GM21423 (cell line): Measurements from ENCODE around the gene PITX1.
"Not testable (repeated sequence)": the region's sequence is repeated elsewhere in the genome, so short reads cannot be mapped to it uniquely, and the experiment has no call there.

Experiments
- ATAC-seq: cut with Tn5 transposase; IDR thresholded peaks from one replicate; pipeline ENCODE4 v1.9.1; 2021; ENCODE audit warnings: mild to moderate bottlenecking, moderate library complexity; ENCODE audit not compliant: unreplicated experiment

The PITX1 gene

DNA sequence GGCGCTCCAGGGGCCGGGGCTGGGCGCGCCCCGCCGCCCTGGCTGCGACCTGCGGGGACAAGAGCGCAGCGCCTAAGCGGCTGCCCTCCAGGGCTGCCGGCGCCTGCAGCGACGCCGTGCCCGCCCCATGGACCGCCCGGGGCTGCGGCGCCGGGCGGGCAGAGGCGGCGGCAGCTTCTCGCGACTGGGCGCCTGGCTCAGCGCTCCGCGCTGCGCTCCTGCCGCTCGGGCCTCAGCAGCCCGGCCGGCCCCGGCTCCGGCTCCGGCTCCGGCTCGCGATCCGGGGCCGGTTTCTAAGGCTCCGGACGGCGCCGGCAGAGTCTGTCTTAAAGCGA is at the start of gene PITX1:
TSS of gene PITX1 (minus strand) at position 328 of the 335 bp plus-strand sequence. CDS start 347 bp downstream, outside the sequence.
- peak; percentile 42 for ATAC-seq

DNA sequence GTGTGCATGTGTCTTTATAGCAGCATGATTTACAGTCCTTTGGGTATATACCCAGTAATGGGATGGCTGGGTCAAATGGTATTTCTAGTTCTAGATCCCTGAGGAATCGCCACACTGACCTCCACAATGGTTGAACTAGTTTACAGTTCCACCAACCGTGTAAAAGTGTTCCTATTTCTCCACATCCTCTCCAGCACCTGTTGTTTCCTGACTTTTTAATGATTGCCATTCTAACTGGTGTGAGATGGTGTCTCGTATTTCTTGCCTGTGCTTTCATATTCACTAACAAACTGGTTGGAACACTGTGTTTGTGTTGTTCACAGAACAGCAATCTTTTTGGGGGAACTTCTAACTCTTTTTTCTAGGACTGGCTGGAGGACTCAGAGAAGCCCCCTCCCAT is 49.3 kb upstream of the PITX1 start:
- not testable (repeated sequence) for ATAC-seq

DNA sequence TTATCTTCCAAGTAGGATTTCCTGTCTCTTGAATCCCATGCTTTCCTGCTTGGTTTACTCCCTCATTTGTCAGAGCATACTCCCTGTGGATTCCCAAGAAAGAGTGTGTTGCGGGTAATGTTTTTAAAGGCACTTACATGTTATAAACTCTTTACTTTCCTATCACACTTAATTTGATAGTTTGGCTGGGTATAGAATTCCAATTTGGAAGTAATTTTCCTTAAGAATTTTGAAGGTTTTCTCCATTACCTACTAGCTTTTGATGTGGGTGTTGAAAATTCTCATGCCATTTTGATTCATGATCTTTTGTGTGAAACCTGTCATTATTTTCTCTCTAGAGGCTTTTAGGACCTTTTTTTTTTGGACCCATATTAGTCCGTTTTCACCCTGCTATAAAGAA is 47.2 kb upstream of the PITX1 start:
- no peak for ATAC-seq

DNA sequence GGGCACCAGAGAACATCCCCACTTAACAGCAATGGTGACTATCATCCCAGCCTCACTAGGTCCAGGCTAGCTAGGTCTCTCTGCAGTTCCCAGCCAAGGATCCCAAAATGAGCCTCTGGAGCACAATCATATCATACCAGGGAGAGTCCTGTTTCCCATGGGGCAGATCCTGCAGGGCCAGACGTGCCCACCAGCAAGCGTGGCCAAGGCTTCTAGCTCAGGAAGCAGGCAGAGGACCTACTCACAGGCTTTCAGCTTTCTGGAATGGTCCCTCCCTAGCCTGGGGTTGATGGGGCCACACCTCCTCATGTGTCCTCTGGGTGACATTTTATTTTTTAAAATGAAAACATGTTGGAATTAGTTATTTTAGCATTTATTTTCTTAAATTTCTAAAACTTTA is 45.7 kb upstream of the PITX1 start:
- ATAC-seq: no peak

DNA sequence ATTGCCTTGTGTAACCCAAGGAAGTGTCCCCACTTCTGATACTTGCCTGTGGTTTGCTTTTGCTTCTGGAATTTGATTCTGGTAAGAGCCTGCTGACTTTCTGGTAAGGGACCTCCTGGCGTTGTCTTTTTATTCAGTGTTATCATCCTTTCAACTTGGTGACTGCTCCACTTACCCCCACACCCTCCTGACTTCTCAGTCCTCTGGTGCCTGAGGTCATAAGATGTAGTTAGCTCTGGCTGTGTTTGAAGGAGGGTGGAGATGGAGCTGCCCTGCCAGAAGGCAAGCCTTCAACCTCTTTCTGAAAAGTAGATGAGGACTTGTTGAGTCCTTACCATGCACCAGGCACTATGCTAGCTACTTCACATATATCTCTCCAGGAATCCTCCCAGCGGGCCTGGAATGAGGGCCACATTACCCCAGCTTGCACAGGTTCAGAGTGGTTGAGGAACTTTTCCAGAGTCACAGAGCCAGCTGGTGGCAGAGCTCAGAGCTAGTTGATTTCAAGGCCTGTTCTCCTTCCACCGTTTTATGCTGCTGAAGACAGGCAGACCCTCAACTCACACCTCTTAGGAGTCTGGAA is 45.2 kb upstream of the PITX1 start:
- no peak for ATAC-seq

DNA sequence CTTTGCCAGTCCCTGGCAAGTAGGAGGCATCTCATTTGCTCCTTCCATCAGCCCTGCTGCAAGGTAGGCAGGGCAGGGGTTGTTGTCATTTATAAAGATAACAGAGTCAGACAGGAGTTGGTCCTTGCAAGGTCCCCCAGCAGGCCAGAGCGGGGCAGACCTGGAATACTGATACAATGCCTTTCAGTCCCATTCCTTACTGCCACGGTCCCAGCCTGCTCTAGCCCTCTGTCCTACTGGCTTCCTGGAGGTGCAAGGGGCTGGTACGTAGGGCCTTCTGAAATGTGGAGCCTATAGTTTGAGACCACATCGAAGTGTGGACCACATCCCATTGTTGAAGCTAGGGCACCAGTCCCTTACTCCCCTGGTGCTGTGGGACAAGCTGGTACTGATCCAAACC is 42.8 kb upstream of the PITX1 start:
- no peak for ATAC-seq

DNA sequence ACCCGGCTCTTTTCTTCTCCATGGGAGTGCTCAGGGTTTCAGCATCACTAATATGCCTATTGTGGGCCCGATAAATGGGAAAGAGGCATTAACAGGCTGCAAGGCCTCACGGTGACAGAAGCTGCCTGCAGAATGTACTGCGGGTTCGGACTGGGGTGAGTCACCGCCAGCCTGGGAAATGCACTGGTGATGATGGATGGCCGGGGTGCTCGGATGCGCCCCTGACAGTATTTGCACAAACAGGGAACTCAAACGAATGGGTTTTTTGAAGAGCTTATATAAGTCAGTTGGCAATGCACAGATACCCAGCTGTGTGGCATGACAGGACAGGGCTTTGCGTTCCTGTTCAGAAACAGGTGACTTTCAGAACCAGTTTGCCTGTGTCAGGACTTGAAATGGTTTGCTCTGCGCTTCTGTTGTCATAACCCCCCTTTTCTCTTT is 42.0 kb upstream of the PITX1 start:
- ATAC-seq: no peak

DNA sequence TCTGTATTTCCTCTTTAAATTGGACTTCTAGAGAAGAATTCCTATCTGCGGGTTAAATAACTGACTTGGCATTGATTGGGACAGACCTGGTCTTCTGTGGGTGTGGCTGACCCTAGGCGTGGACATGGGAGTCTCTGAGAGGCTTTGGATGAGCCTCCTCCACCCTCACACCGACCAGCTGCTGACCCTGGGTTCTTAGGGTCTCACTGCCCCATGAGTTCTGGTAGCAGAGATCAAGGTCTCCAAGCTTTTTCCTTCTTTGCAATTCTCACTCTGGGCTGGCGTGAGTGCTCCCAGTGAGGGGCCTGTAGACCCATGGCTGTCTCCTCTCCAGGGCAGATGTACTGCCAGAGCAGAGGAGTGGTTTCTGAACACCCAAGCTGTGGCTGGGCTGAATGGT is 41.6 kb upstream of the PITX1 start:
- ATAC-seq: no peak

DNA sequence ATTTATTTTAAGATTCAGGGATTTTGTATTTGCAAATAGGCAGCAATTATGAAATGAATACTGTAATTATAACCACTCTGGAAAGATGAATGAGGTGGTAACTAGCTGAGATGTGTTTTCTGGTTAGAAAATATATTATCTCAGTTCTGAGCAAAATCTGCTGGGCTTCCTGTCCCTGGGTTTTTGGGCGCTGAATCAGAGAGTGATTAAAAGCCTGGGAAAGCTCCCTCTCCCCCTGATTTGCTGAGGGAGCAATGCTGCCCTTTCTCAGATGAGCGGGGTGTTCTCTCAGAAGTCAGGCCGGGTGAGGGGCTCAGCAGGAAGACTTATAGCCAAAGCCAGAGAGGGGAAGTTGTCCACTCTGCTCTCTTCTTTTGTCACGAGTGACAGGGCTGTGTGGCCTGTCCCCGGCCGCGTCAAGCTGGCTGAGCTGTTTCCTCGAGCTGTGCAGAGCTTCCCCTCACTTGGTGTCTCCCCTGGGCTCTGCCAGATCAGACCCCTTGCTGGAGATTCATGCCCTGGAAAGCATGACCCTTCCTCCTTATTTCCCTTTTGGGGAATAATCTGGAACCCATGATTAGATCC is 39.8 kb upstream of the PITX1 start:
- no peak for ATAC-seq

DNA sequence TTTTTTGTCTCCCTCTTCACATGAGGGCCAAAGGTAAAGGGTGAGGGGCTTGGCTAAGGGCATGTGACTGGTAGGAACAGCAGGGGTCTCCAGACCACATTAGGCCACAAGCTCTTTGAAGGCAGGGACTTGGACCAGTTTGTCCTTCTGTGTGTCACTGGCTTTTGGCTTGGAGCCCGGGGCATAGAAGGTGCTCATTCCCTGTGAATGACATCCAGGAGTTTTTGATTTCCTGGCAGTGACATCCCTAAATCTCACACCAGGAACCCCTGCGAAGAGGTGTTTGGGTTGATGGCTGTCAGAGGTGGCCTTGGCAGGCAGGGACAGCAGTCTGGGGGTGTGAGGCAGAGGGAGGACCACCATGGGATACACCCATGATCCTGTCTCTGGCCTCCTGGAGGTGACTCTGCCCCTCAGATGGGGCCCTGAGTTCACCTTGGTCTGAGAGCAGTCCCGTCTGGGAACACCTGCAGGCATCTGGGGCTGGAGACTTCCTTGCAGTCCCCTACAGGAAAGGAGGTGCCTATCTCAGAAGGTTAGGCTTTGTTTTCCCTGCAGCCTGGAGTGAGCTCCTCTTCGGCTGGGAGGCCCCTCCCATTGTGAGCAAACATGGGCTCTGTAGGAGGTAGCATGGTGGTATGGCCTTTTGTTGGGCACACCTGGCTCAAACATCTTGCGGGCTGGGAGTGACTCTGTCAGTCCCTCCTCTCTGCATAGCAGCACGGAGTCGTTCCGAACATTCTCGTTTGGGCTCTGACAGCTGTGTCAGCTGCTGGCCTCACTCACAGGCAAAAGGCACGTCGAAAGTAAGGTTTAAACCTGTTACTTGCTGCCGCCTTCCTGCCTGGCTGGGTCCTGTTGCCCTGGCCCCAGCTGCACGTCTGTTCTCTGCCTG is 38.6 kb upstream of the PITX1 start:
- no peak for ATAC-seq

DNA sequence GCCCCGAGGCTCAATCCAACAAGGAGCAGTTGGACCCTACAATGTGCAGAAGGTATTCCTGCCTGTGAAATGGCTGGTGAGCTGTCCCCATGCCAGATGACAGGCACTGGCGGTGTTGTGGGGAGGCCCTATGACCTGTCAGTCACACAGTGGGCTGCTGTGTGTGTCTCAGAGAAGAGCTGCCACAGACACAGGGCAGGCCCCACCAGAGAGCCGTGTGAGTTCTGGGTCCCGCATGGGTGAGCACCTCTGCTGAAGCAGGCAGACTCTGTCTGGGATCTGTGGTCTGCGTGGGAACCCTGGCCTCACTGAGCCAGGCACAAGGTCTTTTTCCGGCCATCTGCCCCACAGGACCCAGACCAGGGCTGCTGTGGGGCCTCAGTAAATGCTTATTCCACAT is 37.3 kb upstream of the PITX1 start:
- ATAC-seq: no peak

DNA sequence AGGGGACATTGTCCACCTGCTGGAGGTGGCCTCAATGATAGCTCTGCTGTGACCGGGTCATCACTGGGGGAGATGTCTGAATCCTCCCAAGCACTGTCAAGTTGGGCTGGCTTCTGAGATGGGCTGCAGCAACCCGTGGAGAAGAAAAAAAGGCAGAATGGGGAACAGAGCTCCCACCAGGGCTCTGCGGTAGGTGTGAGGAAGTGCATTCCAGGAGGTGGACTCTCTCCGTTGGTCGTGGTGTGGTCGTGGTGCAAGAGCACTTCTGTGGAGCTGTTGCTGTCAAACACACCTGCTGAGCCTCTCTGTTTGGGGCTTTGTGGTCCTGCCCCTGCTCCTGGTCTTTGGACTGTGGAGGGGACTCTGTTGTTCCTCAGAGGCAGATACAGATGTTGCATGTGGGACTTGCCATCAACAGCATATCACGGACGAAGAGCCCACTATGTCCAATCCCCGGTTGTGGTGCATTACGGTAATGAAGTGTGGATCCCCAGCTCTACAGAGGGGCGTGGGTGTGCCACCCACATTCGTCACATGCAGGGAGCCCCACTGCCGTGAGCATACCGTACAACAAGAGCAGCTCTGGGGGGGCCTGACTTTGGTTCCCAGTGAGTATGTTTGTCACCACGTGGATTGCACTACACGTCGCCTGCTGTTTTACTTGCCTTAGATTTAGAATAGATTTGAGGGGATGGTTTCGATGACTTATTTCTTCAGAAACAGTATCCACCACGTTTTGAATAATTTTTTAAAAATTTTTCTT is 36.0 kb upstream of the PITX1 start:
- no peak for ATAC-seq

DNA sequence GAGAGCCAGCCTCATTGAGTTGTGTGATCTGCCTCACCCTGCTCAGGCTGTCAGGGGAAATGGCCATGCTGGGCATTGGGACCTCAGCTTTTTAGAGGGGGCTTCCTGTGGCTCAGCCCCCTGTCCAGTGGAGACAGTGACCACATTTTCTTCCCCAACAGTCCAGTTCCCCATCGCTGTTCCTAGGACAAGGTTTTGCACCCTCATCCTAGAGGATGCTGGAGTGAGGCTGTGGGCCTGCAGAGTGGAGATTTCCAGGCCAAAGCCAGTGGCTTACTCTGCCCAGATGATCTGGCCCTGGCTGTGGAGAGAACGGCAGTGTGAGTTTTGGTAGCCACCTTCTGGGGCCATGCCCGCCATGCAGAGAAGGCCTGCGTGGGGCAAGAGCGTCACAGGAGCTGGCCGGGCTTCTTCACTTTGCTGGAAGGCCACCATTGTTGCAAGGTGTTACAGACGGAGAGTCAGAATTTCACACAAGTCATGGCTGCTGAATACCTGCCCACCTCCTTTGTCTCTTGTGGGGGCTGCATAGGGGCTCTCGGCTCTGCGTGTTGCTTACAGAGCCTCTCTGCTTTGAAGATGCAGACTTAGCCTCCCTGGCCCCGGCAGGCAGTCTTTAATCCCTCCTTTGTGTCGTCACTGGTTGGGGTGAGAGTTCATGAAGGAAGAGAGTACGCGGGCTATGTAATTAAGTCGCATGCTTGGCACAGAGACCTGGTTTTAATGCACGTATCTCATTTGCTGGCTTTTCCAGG is 35.2 kb upstream of the PITX1 start:
- no peak for ATAC-seq

DNA sequence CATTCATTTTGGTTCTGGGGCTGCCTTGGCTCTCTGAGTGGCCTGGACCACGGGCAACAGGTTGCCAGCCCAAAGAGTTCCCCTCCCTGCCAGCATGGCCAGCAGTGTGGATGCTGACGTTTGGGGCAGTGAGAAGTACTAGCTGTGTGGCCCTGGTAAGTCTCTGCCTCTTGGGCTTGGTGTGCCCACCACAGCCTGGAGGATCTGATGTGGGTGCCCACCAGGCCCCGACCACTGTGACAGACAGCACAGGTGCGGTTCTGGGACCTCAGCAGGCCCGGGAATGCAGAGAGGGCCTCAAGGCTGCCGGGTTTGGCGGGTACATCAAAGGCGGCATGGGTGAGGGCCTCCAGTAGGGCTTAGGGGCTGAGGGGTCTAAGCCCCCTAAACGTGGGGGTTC is 33.6 kb upstream of the PITX1 start:
- ATAC-seq: no peak

DNA sequence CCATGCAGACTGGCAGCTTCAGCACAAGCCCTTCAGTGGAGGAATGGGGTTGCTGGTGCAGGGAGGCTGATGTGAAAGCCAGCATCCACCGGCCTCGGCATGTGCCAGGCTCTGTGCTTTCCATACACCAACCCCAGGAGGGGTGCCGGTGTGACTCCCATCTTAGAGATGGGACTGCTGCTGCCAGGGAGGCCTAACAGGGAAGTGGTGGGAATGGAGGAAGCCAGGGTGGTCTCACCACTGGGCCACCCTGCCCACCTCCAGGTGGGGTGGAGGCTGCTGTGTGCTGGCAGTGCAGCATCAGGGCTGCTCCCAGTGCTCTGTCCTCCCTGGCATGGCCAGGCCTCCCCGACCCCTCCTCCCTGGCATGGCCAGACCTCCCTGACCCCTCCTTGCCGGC is 32.8 kb upstream of the PITX1 start:
- no peak for ATAC-seq

DNA sequence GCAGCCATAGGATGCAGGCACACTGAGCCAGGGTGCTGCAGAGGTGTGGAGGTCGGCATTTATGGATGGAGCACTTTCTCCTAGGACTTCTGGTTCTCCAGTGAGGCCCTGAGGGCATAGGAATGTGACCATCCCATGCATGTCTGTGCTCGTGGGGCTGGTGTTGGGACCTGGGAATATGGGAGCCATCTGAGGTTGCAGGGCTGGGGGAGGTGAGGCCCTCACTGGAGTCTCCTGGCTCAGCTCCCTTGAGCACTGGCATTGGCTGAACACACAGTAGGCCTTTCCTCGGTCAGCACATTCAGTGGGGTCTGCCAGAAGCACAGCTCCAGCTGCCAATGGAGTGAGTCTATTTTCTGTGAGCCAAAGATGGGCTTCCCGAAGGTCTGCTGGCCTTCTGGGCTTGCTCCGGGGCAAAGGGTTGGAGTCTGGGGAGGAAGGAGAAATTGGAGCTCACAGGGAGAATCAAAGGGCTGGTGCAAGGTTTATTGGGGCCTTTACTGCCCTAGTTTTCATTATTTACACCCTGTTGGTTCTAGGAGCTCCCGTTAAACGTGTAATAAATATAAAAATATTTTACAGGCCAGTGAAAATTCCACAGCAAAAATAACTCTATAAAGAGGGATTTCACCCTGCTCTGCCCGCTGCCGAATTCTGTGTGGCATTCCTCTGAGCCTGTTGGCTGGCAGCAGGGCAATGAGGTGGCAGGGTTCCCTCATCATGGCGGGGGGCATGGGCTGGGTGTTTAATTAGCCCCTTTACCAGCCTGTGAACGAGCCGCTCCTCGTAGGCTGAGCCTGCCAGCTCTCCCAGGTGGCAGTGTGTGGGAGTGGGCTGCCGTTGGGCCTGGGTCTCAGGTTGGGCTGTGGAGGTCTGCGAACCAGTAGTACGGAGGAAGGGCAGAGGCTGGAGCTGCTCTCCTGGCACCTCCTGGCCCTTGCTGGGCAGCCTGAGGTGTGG is 31.6 kb upstream of the PITX1 start:
- no peak for ATAC-seq

DNA sequence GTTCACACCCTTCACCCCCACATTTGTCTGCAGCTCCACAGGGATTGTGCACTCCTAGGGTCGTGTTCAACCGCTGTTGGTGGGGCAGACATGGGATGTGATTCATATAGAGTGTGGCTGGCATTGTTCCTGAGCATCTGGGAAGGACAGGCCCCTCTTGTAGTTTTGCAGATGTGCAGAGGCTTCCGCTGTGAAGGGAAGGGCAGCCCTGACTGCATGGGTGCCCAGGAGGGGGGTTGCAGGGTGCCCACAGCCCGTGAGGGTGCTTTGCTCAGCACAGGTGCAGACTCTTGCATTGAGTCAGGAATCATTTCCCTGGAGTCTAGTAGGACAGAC is 30.2 kb upstream of the PITX1 start:
- no peak for ATAC-seq

DNA sequence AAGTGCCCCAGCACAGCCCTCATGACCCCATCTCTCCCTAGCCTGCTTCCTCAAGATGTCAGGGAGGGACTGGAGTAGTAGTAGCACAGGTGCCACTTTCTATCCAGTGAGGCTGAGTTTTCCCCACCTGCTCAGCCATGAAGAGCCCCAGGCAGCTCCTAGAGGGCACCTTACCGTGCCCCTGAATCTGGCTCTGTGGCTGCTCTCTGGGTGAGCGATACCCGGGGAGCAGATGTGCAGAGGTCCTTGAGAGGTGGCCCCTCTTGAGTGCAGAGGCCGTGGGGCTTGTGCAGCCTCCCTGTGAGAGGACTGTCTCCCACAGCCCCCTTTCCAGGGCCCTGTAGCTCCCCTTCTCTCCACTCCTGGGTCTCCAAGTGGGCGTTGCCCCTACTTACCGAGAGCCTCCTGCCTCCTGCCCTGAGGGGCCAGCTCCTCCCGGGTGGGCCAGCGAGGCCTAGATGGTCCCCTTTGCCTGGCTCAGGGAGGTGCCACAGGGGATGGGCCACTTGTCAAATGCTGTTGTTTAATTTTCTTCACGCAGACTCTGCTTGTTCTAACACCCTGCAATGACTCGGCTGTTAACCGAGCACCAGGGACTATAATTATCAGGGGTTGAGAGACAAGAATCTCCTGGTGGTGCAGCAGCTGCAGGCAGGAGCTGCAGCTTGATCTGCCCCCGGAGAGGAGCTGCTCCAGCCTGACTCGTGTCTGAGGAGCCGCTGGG is 29.6 kb upstream of the PITX1 start:
- no peak for ATAC-seq

DNA sequence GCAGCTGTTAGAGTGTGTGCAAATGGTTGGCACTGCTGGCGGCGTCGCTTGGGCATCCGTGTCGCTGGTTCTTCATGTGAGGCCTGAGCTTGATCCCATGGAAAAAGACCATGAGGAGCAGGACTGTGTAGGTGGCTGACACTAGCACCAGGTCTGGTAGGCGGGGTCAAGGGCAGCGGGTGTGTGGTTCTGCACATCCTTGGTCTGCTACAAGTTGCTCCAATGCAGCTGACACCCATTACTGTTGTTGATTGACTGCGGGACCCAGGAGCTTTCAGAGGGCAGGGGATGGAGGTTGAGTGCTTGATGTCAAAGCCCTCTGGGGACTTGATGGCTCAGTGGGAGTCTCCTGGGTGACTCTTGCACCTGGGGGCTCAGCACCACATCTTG is 29.0 kb upstream of the PITX1 start:
- no peak for ATAC-seq
